Embryonic facial prominence (tissue), 1 donor: ENCODE results near the gene CGB7.

Experiments
- DNase-seq: peaks from one replicate; pipeline ENCODE4 v3.0.0-alpha.2; 2016; ENCODE audit errors: extremely low spot score

CGB7 gene

GRCh38 chr19:49016067-49016839 is 41.3 kb downstream of the CGB7 start:
- no peak for DNase-seq

- DNase-seq, result no peak
Observed at GRCh38 chr19:49014870-49015255, 42.7 kb downstream of the CGB7 start.

- DNase-seq, result no peak
Observed at GRCh38 chr19:49014123-49014869, 43.3 kb downstream of the CGB7 start.

GRCh38 chr19:49011194-49011593 is 46.4 kb downstream of the CGB7 start:
- DNase-seq, result no peak

- DNase-seq, result no peak
Observed at GRCh38 chr19:49010453-49010852, 47.1 kb downstream of the CGB7 start.

- no peak for DNase-seq
Observed at GRCh38 chr19:49009828-49010227, 47.7 kb downstream of the CGB7 start.

GRCh38 chr19:49006905-49007304 is 50.6 kb downstream of the CGB7 start:
- DNase-seq, result no peak

- DNase-seq, result no peak
Observed at GRCh38 chr19:49004964-49005614, 52.5 kb downstream of the CGB7 start.
